Thyroid gland (tissue), 4 donors: Measurements from ENCODE around the gene ABCG1. TPM values are rescaled to one million over a fixed set of nuclear protein-coding genes. Genes with fewer than 3 reads are reported as not detected.

Source experiments
- DNase-seq, 2 donors: peaks; one replicate each; pipeline ENCODE4 v3.0.0-alpha.2; 2019
- H3K27ac ChIP-seq, 3 donors: fragments of 200-600 bp; sonication (generic); 1 replicate in 2 of 3; 2 replicates in 1 of 3; pipeline ENCODE4 v1.5.1; 2016 to 2019; ENCODE audit warnings: mild to moderate bottlenecking in 1 of 3, moderate library complexity in 1 of 3
- H3K27me3 ChIP-seq: fragments of 200-600 bp; sonication (generic); one replicate; pipeline ENCODE4 v1.5.1; 2019
- H3K36me3 ChIP-seq, 2 donors: fragments of 200-600 bp; sonication (generic); one replicate each; pipeline ENCODE4 v1.5.1; 2016 to 2019
- H3K4me1 ChIP-seq, 2 donors: fragments of 200-600 bp; sonication (generic); one replicate each; pipeline ENCODE4 v1.5.1; 2017 to 2019
- H3K4me3 ChIP-seq, 3 donors: fragments of 200-600 bp; sonication (generic); replicated peaks in 1 of 3; 1 replicate in 2 of 3; 2 replicates in 1 of 3; pipeline ENCODE4 v1.5.1; 2016; ENCODE audit warnings: mild to moderate bottlenecking in 1 of 3
- H3K9me3 ChIP-seq: fragments of 200-600 bp; sonication (generic); one replicate; pipeline ENCODE4 v1.5.1; 2017
- CTCF ChIP-seq, 6 experiments: fragments of 200-600 bp in 3 of 6; fragments of 450-650 bp in 3 of 6; sonication (generic) in 3 of 6; IDR thresholded peaks; one replicate each; pipeline ENCODE4 v1.5.1; 2016 to 2019; ENCODE audit warnings: antibody characterized with exemption in 6 of 6, mild to moderate bottlenecking in 2 of 6, inconsistent platforms in 1 of 6, moderate library complexity in 1 of 6
- POLR2A ChIP-seq, 2 donors: fragments of 450-650 bp; IDR thresholded peaks; one replicate each; pipeline ENCODE4 v1.6.1; 2017; ENCODE audit warnings: antibody characterized with exemption in 2 of 2, mild to moderate bottlenecking in 2 of 2, moderate library complexity in 1 of 2
- WGBS, 2 donors: methylation state at CpG; one replicate each; pipeline ENCODE4 v1.1.5; 2017; 5-methylcytosine and 5-hydroxymethylcytosine counted together
- intact Hi-C: fragments of 100-400 bp; cut with DNase I; formaldehyde crosslinking; loops from one replicate; pipeline ENCODE4 v1.15.1; 2023
- total RNA-seq, 4 donors: library from RNA; depleted of rRNA; stranded (reverse); fragments of >200 nt; gene quantifications; one replicate each; pipeline ENCODE4 v1.2.3, GENCODE V29; 2016

The ABCG1 gene
- total RNA-seq = 10 to 100 TPM; 13.8 to 34.1 (median 18.9) TPM

GRCh38 chr21:42218836-42219605, at the start of gene ABCG1:
Gene ABCG1, plus strand, starts transcription at chr21:42219140. Its CDS starts 123 bp downstream, at chr21:42219263.
- Histone ChIP-seq H3K36me3 (no peaks in the 10 kb centered on the region), H3K27me3 (no peaks in the 10 kb centered on the region), H3K4me1 (peaks cover 17 to 23% of the 10 kb centered on the region in 2 donors), H3K4me3 (peak within 1 kb of the TSS; percentile 53 to 71 (median 67)), H3K27ac (peak within 1 kb of the TSS; percentile 51 to 90 (median 79)), H3K9me3 (no peaks in the 10 kb centered on the region)
- DNase-seq = peak; percentile 52 to 56
- TF ChIP-seq CTCF (IDR thresholded peaks at IDR 0.05) = no peak
- peak in 1 of 2 donors; percentile 73 for TF ChIP-seq POLR2A (IDR thresholded peaks at IDR 0.05)
- 0 to 6% methylated on average over 2 to 3 of the region's 83 CpGs for WGBS, 2 donors
- intact Hi-C loops = no loop called here

GRCh38 chr21:42169758-42170157, 49.2 kb upstream of the ABCG1 start:
- intact Hi-C loops = no loop called here
- TF ChIP-seq POLR2A (IDR thresholded peaks at IDR 0.05) (no peak), CTCF (IDR thresholded peaks at IDR 0.05) (no peak)

GRCh38 chr21:42171091-42172053, 47.6 kb upstream of the ABCG1 start:
- intact Hi-C loops = no loop called here
- no peak overlapping the region for H3K4me3 ChIP-seq
- peak; percentile 28 to 29 for DNase-seq
- no peak for TF ChIP-seq CTCF (IDR thresholded peaks at IDR 0.05)
- no peak for TF ChIP-seq POLR2A (IDR thresholded peaks at IDR 0.05)
- no peaks in the 10 kb centered on the region for H3K36me3 ChIP-seq
- WGBS, 2 donors = 71 to 78% methylated on average over 14 of the region's 14 CpGs
- H3K4me1 ChIP-seq = peaks cover 0 to 3% of the 10 kb centered on the region in 2 donors
- H3K27ac ChIP-seq = peak overlapping the region in 1 of 3 donors; percentile 27
- H3K9me3 ChIP-seq = no peaks in the 10 kb centered on the region
- H3K27me3 ChIP-seq = no peaks in the 10 kb centered on the region

More at GRCh38 chr21:42169758-42170157, 49.2 kb upstream of the ABCG1 start:
- Histone ChIP-seq H3K4me3 (no peak overlapping the region), H3K27me3 (no peaks in the 10 kb centered on the region), H3K4me1 (no peaks in the 10 kb centered on the region), H3K27ac (no peak overlapping the region), H3K9me3 (no peaks in the 10 kb centered on the region), H3K36me3 (no peaks in the 10 kb centered on the region)
- DNase-seq = no peak

GRCh38 chr21:42172596-42173483, 46.1 kb upstream of the ABCG1 start:
- H3K9me3 ChIP-seq = no peaks in the 10 kb centered on the region
- no peak for TF ChIP-seq POLR2A (IDR thresholded peaks at IDR 0.05)
- no peak overlapping the region for H3K27ac ChIP-seq
- no peaks in the 10 kb centered on the region for H3K27me3 ChIP-seq
- intact Hi-C loops = no loop called here
- DNase-seq = no peak
- H3K4me1 ChIP-seq = peaks cover 9 to 14% of the 10 kb centered on the region in 2 donors
- H3K4me3 ChIP-seq = no peak overlapping the region
- no peaks in the 10 kb centered on the region for H3K36me3 ChIP-seq
- WGBS, 2 donors = 90 to 94% methylated on average over 37 to 39 of the region's 40 CpGs

- H3K4me3 ChIP-seq = no peak overlapping the region
- no peaks in the 10 kb centered on the region for H3K36me3 ChIP-seq
- no peak for DNase-seq
- TF ChIP-seq POLR2A (IDR thresholded peaks at IDR 0.05) (no peak), CTCF (IDR thresholded peaks at IDR 0.05) (no peak)
- no peaks in the 10 kb centered on the region for H3K27me3 ChIP-seq
- peaks cover 9 to 14% of the 10 kb centered on the region in 2 donors for H3K4me1 ChIP-seq
- 81 to 97% methylated on average over 4 of the region's 4 CpGs for WGBS, 2 donors
- intact Hi-C loops = no loop called here
- H3K9me3 ChIP-seq = no peaks in the 10 kb centered on the region
- no peak overlapping the region for H3K27ac ChIP-seq
Measured at GRCh38 chr21:42174173-42174572, 44.8 kb upstream of the ABCG1 start.
